Thoracic aorta (tissue), 2 donors: ENCODE data around the gene TXNRD2. TPM values are rescaled to one million over a fixed set of nuclear protein-coding genes. Genes with fewer than 3 reads are reported as not detected.

Source experiments
- ATAC-seq: fragments of 150-250 bp; one replicate; pipeline ENCODE4 v1.8.0; 2017; ENCODE audit warnings: low read depth; ENCODE audit not compliant: insufficient number of reproducible peaks, low FRiP score
- DNase-seq: peaks from one replicate; pipeline ENCODE4 v3.0.0-alpha.2; 2020; ENCODE audit warnings: low spot score
- H3K27ac ChIP-seq, 2 donors: fragments of 200-600 bp; sonication (generic); 1 replicate in 1 of 2; 2 replicates in 1 of 2; pipeline ENCODE4 v1.5.1; 2016; ENCODE audit warnings: mild to moderate bottlenecking in 2 of 2, moderate library complexity in 2 of 2
- H3K27me3 ChIP-seq: fragments of 200-600 bp; sonication (generic); replicated peaks from 2 replicates; pipeline ENCODE4 v1.6.0; 2016; ENCODE audit warnings: mild to moderate bottlenecking; ENCODE audit not compliant: insufficient read depth
- H3K36me3 ChIP-seq: fragments of 200-600 bp; sonication (generic); one replicate; pipeline ENCODE4 v1.5.1; 2016
- H3K4me1 ChIP-seq, 2 donors: fragments of 200-600 bp; sonication (generic); 1 replicate in 1 of 2; 2 replicates in 1 of 2; pipeline versions ENCODE4 v1.5.1 to v1.6.0; 2016; ENCODE audit warnings: low read depth in 2 of 2, mild to moderate bottlenecking in 1 of 2; ENCODE audit not compliant: control insufficient read depth in 1 of 2
- H3K4me3 ChIP-seq: fragments of 200-600 bp; sonication (generic); 2 replicates; pipeline ENCODE4 v1.5.1; 2016; ENCODE audit warnings: mild to moderate bottlenecking
- H3K9me3 ChIP-seq: fragments of 200-600 bp; sonication (generic); 2 replicates; pipeline ENCODE4 v1.5.1; 2016
- CTCF ChIP-seq: fragments of 200-600 bp; sonication (generic); IDR thresholded peaks from one replicate; pipeline ENCODE4 v1.5.1; 2019; ENCODE audit warnings: antibody characterized with exemption
- total RNA-seq, 2 donors: library from RNA; depleted of rRNA; stranded (reverse); fragments of >200 nt; gene quantifications; one replicate each; pipeline versions ENCODE4 v1.1.0 to v1.2.3, GENCODE V29; 2016

Gene TXNRD2
- total RNA-seq, 2 donors from 2014 or later = 27.4 to 37.6 TPM

- Histone ChIP-seq H3K27ac (no peak overlapping the region), H3K9me3 (no peaks in the 10 kb centered on the region), H3K27me3 (no peaks in the 10 kb centered on the region), H3K4me1 (no peaks in the 10 kb centered on the region), H3K36me3 (peaks cover 49% of the 10 kb centered on the region), H3K4me3 (no peak overlapping the region)
- ATAC-seq (no peak), DNase-seq (no peak)
- TF ChIP-seq CTCF = no peak
These were observed 26.2 kb downstream of the TXNRD2 start for GRCh38 chr22:19915287-19915954.

- Histone ChIP-seq H3K27ac (no peak overlapping the region), H3K4me1 (no peaks in the 10 kb centered on the region), H3K27me3 (no peaks in the 10 kb centered on the region), H3K4me3 (no peak overlapping the region), H3K36me3 (peaks cover 49% of the 10 kb centered on the region), H3K9me3 (no peaks in the 10 kb centered on the region)
- ATAC-seq (no peak), DNase-seq (no peak)
- TF ChIP-seq CTCF = no peak
These were observed 27.2 kb downstream of the TXNRD2 start for GRCh38 chr22:19914201-19914943.

- Histone ChIP-seq H3K36me3 (peaks cover 49% of the 10 kb centered on the region), H3K9me3 (no peaks in the 10 kb centered on the region), H3K4me3 (no peak overlapping the region), H3K27me3 (no peaks in the 10 kb centered on the region), H3K27ac (no peak overlapping the region), H3K4me1 (no peaks in the 10 kb centered on the region)
- DNase-seq = no peak
- ATAC-seq = no peak
- TF ChIP-seq CTCF = no peak
These were observed 28.2 kb downstream of the TXNRD2 start for GRCh38 chr22:19913337-19913936.

- no peak for DNase-seq
- no peaks in the 10 kb centered on the region for H3K9me3 ChIP-seq
- H3K4me1 ChIP-seq = no peaks in the 10 kb centered on the region
- no peak for TF ChIP-seq CTCF
- no peak for ATAC-seq
- H3K36me3 ChIP-seq = peaks cover 45% of the 10 kb centered on the region
- no peak overlapping the region for H3K27ac ChIP-seq
- no peak overlapping the region for H3K4me3 ChIP-seq
- H3K27me3 ChIP-seq = no peaks in the 10 kb centered on the region
These were observed 29.2 kb downstream of the TXNRD2 start for GRCh38 chr22:19912271-19912999.
